H7 (cell line): ENCODE data around the gene CCDC38. TPM values are rescaled to one million over a fixed set of nuclear protein-coding genes. Genes with fewer than 3 reads are reported as not detected.
"Not testable (repeated sequence)": the region's sequence is repeated elsewhere in the genome, so short reads cannot be mapped to it uniquely, and the experiment has no call there.

ENCODE experiments used
- DNase-seq: peaks from one replicate; pipeline ENCODE4 v3.0.0; 2012
- H3K27me3 ChIP-seq: 2 replicates; pipeline ENCODE4 v1.6.0; 2011; ENCODE audit warnings: mild to moderate bottlenecking, low read length; ENCODE audit not compliant: control insufficient read depth, insufficient read depth
- H3K36me3 ChIP-seq: replicated peaks from 2 replicates; pipeline ENCODE4 v1.5.1; 2011; ENCODE audit warnings: low read length; ENCODE audit not compliant: control insufficient read depth, insufficient read depth
- H3K4me3 ChIP-seq: 2 replicates; pipeline ENCODE4 v1.5.1; 2011; ENCODE audit warnings: low read depth, mild to moderate bottlenecking, control low read depth, low read length, moderate library complexity; ENCODE audit not compliant: insufficient read depth
- total RNA-seq: library from RNA; depleted of rRNA; stranded (reverse); fragments of >200 nt; shearing (Covaris generic); gene quantifications from 2 replicates; pipeline ENCODE4 v1.2.3, GENCODE V29; 2014

Gene CCDC38
- total RNA-seq, 1 experiment from 2014 or later: not detected

DNA sequence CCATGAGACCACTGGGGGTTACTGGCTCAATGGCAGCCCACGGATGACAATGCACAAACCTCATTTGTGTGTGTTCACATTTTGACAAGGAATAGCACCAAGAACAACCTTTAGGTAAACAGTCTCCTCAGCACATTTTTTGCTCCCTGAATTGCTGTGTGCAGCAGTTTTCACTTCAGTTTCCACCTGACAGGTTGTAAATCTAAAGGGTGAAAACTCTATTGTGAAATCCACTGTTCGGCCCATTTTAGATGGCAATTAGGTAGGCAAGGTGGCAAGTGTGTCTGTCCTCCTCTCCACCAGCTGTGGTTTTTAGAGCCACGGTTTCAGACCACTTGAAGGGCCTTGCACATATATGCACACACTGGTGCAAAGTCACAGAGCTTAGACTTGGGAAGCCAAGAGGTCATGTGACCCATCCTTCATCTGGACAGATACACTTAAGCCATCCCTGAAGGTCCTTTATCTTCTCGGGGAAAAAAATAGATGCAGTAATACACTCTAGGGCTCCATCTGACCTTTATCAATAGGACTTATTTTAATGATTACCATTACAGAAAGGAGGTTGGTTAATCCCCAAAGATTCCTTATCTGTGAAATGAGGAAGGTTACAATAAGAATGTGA lies 30.5 kb upstream of the CCDC38 start:
- H3K27me3 ChIP-seq: no peaks in the 10 kb centered on the region
- no peaks in the 10 kb centered on the region for H3K36me3 ChIP-seq
- no peak for DNase-seq
- no peak overlapping the region for H3K4me3 ChIP-seq

GRCh38 chr12:95970905-95971304 lies 28.5 kb upstream of the CCDC38 start:
- H3K27me3 ChIP-seq: no peaks in the 10 kb centered on the region
- H3K36me3 ChIP-seq: no peaks in the 10 kb centered on the region
- peak; percentile 70 for DNase-seq
- H3K4me3 ChIP-seq: no peak overlapping the region

GRCh38 chr12:95969116-95969515 lies 26.7 kb upstream of the CCDC38 start:
- H3K36me3 ChIP-seq, H3K4me3 ChIP-seq, H3K27me3 ChIP-seq, DNase-seq: not testable (repeated sequence)

DNA sequence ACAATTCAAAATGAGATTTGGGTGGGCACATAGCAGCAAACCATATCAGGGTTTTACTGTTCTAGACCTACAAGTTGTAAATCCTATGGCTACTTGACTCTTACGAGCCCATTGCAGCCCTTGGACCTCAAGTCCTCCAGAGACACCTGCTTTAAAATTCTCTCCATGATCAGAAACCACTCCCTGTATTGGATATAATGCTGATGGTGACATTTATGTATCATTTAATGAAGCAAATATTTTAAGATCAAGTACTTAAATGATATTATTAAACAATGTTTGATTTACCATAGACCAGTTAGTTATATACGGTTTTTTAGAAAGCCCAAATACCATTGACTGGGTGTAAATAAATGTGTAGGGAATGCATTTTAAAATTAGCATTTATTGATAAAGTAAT lies 24.9 kb upstream of the CCDC38 start:
- H3K4me3 ChIP-seq: no peak overlapping the region
- H3K27me3 ChIP-seq: no peaks in the 10 kb centered on the region
- no peak for DNase-seq
- H3K36me3 ChIP-seq: no peaks in the 10 kb centered on the region

GRCh38 chr12:95966287-95966870 lies 24.0 kb upstream of the CCDC38 start:
- DNase-seq: no peak
- Histone ChIP-seq H3K36me3 (no peaks in the 10 kb centered on the region), H3K4me3 (no peak overlapping the region), H3K27me3 (no peaks in the 10 kb centered on the region)

- Histone ChIP-seq H3K4me3 (no peak overlapping the region), H3K36me3 (no peaks in the 10 kb centered on the region), H3K27me3 (no peaks in the 10 kb centered on the region)
- DNase-seq: no peak
These were observed 20.7 kb upstream of the CCDC38 start for GRCh38 chr12:95963096-95963495.

DNA sequence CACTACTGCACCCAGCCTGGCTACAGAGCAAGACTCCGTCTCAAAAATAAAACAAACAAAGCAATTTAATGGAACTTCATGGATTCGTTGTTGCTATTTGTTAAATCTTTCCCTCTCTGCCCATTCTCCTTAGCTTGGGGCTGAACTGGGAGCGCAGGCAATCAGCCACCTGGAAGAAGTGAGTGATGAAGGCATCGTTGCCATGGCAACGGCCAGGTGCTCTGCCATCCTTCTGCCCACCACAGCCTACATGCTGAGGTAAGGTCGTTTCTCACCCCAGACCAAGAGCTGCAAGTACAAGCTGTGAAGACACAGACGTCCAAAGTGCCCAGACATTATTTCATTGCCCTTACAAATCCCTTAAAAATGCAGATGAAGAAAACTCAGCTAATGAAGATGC lies 19.8 kb upstream of the CCDC38 start:
- DNase-seq: no peak
- Histone ChIP-seq H3K27me3 (no peaks in the 10 kb centered on the region), H3K36me3 (no peaks in the 10 kb centered on the region), H3K4me3 (no peak overlapping the region)

DNA sequence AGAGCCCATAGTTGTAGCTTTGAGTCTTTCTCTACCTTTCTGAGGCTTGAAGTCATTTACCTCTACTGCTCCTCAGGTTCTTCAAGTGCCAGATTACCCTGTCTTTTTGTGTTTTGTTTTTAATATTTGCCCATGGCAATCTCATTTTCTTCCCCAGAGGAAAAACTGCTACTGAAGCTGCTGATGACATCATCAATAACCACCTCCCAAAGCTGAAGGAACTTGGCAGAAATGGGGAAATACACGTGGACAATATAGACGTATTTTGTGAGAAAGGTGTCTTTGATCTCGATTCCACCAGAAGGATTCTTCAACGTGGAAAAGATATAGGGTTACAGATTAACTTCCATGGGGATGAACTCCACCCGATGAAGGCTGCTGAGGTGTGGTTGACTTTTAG lies 17.8 kb upstream of the CCDC38 start:
- no peak for DNase-seq
- Histone ChIP-seq H3K27me3 (no peaks in the 10 kb centered on the region; the same call in 1 of the 2 replicates), H3K36me3 (no peaks in the 10 kb centered on the region), H3K4me3 (no peak overlapping the region)

DNA sequence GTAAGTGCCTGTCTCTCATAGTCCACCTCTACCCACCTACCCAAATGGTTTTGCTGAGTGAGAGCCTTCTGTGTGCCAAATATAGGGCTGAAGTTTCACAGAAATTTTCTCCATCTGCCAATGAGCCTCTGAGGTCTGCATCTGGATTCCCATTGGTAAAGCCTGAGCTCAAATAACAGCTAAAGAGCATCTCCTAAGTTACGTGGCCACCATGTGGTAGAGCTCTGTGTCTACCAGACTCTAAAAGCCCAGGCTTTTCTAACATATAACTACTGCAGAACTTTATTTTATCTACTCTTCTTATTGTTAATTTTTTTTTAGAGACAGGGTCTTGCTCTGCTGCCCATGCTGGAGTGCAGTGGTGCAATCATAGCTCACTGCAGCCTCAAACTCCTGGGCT lies 16.7 kb upstream of the CCDC38 start:
- H3K4me3 ChIP-seq: no peak overlapping the region
- H3K36me3 ChIP-seq: no peaks in the 10 kb centered on the region
- peak; percentile 37 for DNase-seq
- no peaks in the 10 kb centered on the region; the same call in 1 of the 2 replicates for H3K27me3 ChIP-seq

DNA sequence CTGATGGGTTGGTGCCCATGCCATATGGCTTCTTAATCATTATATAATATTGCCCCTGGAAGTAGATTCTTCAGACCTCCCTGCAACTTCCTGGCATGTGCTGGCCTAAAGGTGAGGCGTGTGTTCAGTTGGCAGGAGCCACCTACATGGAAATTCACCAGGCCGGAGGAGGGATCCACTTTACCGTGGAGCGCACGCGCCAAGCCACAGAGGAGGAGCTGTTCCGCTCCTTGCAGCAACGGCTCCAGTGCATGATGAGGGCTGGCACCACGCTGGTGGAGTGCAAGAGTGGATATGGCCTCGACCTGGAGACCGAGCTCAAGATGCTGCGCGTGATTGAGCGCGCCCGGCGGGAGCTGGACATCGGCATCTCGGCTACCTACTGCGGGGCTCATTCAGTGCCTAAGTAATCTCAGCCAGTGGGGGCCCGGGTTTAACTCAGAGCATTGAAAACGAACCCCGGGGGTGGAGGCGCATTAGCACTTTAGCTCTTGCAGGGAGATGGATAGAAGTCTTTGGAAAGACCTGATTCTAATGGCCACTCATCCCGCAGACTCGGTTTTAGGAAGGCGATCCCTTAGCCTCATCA lies 14.2 kb upstream of the CCDC38 start:
- DNase-seq: peak; percentile 81
- Histone ChIP-seq H3K36me3 (no peaks in the 10 kb centered on the region), H3K27me3 (no peaks in the 10 kb centered on the region; the same call in 1 of the 2 replicates), H3K4me3 (0 out of 2 replicates have a peak overlapping the region, but pooled peaks have one; percentile 4)

DNA sequence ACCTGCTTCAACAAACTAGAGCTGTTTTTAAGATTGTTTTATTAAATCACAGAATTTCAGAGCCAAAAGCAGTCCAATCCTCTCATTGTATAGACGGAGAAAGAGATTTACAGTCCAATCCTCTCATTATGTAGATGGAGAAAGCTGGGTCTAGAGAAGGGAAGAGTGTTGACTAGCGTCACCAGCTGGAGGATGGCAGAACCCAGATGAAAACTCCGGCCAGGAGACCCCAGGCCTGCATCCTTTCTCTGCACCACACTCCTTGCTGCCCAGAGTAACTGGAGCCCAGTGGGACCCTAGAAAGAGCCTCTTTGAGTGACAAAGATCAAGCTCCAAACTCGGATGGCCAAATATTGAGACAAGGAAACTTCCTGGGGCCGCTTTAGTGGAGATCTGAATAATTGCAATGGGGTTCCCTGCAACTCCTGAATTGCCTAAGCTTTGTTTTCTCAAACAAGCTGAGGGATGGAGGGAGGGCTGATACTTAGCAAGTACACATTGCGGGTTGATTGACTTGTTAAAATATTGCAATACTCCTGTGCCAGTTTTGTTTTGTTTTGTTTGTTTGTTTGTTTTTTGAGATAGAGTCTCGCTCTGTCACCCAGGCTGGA lies 13.2 kb upstream of the CCDC38 start:
- peak; percentile 40 for DNase-seq
- Histone ChIP-seq H3K4me3 (no peak overlapping the region), H3K27me3 (no peaks in the 10 kb centered on the region; the same call in 1 of the 2 replicates), H3K36me3 (no peaks in the 10 kb centered on the region)

DNA sequence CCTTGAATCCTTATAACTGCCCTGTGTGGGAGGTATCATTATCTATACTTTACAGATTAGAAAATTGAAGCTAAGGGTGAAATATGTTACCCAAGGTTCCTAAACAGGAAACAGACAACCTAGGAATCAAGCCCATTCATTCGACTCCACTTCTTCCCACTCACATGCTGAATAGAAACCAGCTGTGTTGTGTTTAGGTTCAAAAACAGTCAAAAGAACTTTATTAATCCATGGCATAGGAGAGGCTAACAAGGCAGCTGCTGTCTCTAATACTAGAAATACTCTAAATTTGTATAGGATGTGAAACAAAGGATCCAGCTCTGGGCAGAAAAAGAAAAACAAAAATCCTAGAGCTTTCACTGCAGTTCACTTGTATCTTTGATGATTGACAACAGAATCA lies 10.6 kb upstream of the CCDC38 start:
- no peak overlapping the region for H3K4me3 ChIP-seq
- DNase-seq: no peak
- no peaks in the 10 kb centered on the region; the same call in 1 of the 2 replicates for H3K27me3 ChIP-seq
- no peaks in the 10 kb centered on the region for H3K36me3 ChIP-seq

- Histone ChIP-seq H3K27me3 (no peaks in the 10 kb centered on the region), H3K36me3 (no peaks in the 10 kb centered on the region), H3K4me3 (no peak overlapping the region)
- no peak for DNase-seq
These were observed 9.1 kb upstream of the CCDC38 start for GRCh38 chr12:95951515-95951914.

DNA sequence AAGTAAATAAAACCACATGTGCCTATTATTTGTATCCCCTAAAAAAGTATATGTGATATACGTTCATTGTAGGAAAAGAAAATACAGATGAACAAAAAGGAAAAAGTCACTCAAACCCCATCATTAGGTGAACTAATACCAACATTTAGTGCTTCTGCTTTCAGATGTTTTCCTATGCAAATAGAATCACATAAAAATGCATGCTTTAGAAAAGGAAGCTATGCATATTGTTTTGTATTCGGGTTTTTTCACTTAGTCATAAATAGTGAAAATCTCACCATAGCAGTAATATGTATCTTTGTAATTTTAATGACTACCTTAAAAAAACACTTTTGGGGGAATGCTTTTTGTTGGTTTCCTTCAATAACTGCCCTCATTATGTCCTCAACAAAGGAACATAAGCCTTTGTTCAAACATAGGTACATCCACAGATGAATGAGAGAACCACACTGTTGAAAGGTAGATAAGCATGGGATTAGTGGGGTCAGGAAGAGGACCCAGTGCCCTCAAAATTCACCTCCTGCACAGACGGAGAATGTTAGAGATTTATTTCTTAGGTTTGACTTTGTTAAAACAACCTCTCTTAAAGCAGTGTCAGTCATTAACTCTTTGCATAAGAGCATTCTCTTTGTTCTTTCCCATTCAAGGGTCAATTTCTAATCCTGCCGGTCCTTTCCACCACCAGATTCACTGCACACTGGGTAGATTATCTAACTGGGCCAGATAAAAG lies 7.2 kb upstream of the CCDC38 start:
- H3K36me3 ChIP-seq: no peaks in the 10 kb centered on the region
- H3K27me3 ChIP-seq: no peaks in the 10 kb centered on the region; the same call in 1 of the 2 replicates
- DNase-seq: no peak
- no peak overlapping the region for H3K4me3 ChIP-seq
